Prostate gland (tissue), 2 donors: ENCODE data around the gene ZKSCAN5.

Experiments used
- CTCF ChIP-seq, 4 experiments: fragments of 200-600 bp in 2 of 4; fragments of 450-650 bp in 2 of 4; sonication (generic) in 2 of 4; IDR thresholded peaks; 1 replicate in 3 of 4; 2 replicates in 1 of 4; pipeline ENCODE4 v1.5.1; 2016 to 2019; ENCODE audit warnings: antibody characterized with exemption in 4 of 4, mild to moderate bottlenecking in 2 of 4, moderate library complexity in 2 of 4
- POLR2A ChIP-seq: fragments of 450-650 bp; IDR thresholded peaks from one replicate; pipeline ENCODE4 v1.6.1; 2016; ENCODE audit warnings: antibody characterized with exemption, mild to moderate bottlenecking
- POLR2AphosphoS5 ChIP-seq: sonication (generic); formaldehyde crosslinking; IDR thresholded peaks from one replicate; pipeline ENCODE4 v1.6.1; 2017; ENCODE audit warnings: antibody characterized with exemption

DNA sequence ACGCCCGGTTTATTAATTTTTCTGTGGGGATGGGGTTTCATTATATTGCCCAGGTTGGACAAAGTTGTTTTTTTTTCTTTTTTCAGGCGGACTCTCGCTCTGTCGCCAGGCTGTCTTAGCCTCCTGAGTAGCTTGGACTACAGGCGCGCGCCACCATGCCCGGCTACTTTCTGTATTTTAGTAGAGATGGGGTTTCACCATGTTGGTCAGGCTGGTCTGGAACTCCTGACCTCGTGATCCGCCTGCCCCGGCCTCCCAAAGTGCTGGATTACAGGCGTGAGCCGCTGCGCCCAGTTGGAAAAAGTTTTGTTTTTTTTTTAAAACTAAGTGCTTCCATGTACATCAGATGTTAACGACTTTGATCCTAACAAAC lies 3.8 kb upstream of the ZKSCAN5 start:
- TF ChIP-seq CTCF (IDR thresholded peaks at IDR 0.05) (no peak), POLR2A (no peak), POLR2AphosphoS5 (no peak)
